HG02588 (cell line): ENCODE results near the gene KCNN2.

Source experiments
- ATAC-seq: cut with Tn5 transposase; IDR thresholded peaks from one replicate; pipeline ENCODE4 v1.9.1; 2021; ENCODE audit warnings: mild to moderate bottlenecking, moderate library complexity; ENCODE audit not compliant: unreplicated experiment

The KCNN2 gene

GRCh38 chr5:114362197-114362976 is 517 bp downstream of the KCNN2 start:
- peak; percentile 10 for ATAC-seq

- no peak for ATAC-seq
Measured at GRCh38 chr5:114362977-114363761, 1.3 kb downstream of the KCNN2 start.

GRCh38 chr5:114363837-114364236 is 2.0 kb downstream of the KCNN2 start:
- ATAC-seq, result no peak

GRCh38 chr5:114367029-114367428 is 5.2 kb downstream of the KCNN2 start:
- no peak for ATAC-seq

GRCh38 chr5:114369680-114370417 is 8.0 kb downstream of the KCNN2 start:
- no peak for ATAC-seq

- no peak for ATAC-seq
Measured at GRCh38 chr5:114377050-114377844, 15.4 kb downstream of the KCNN2 start.

GRCh38 chr5:114377946-114378345 is 16.1 kb downstream of the KCNN2 start:
- no peak for ATAC-seq

- ATAC-seq, result no peak
Measured at GRCh38 chr5:114380721-114381120, 18.9 kb downstream of the KCNN2 start.

GRCh38 chr5:114387433-114387832 is 25.6 kb downstream of the KCNN2 start:
- ATAC-seq, result no peak

GRCh38 chr5:114390431-114390830 is 28.6 kb downstream of the KCNN2 start:
- ATAC-seq, result no peak

- ATAC-seq, result no peak
Measured at GRCh38 chr5:114391321-114391720, 29.5 kb downstream of the KCNN2 start.

- no peak for ATAC-seq
Measured at GRCh38 chr5:114393159-114393558, 31.3 kb downstream of the KCNN2 start.

- no peak for ATAC-seq
Measured at GRCh38 chr5:114402206-114402605, 40.3 kb downstream of the KCNN2 start.

GRCh38 chr5:114407783-114408182 is 45.9 kb downstream of the KCNN2 start:
- no peak for ATAC-seq

- ATAC-seq, result no peak
Measured at GRCh38 chr5:114408847-114409246, 47.0 kb downstream of the KCNN2 start.

- ATAC-seq, result no peak
Measured at GRCh38 chr5:114411380-114411931, 49.6 kb downstream of the KCNN2 start.

GRCh38 chr5:114412510-114413171 is 50.8 kb downstream of the KCNN2 start:
- ATAC-seq, result no peak

GRCh38 chr5:114415760-114416159 is 53.9 kb downstream of the KCNN2 start:
- no peak for ATAC-seq

- no peak for ATAC-seq
Measured at GRCh38 chr5:114416254-114416653, 54.4 kb downstream of the KCNN2 start.

GRCh38 chr5:114417519-114417918 is 55.6 kb downstream of the KCNN2 start:
- no peak for ATAC-seq
